Islet precursor cell (in vitro differentiated cells): Measurements from ENCODE around the gene RERE.

Source experiments
- DNase-seq: peaks from one replicate; pipeline ENCODE4 v3.0.0-alpha.2; 2018

Gene RERE

DNA sequence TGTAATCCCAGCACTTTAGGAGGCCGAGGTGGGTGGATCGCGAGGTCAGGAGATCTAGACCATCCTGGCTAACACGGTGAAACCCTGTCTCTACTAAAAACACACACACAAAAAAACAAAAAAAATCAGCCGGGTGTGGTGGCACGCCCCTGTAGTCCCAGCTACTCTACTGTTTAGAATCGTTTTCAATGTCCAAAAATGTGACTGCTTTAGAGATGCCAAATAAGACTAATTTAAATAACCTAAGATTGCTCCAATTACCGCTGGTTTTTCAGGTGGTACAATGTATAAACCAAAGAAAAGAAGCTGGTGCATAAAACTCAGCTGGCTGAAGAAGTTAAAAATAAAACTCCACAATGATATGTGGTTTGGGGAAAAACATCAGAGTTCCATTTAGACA is 132.0 kb downstream of the RERE start:
- DNase-seq, result no peak

DNA sequence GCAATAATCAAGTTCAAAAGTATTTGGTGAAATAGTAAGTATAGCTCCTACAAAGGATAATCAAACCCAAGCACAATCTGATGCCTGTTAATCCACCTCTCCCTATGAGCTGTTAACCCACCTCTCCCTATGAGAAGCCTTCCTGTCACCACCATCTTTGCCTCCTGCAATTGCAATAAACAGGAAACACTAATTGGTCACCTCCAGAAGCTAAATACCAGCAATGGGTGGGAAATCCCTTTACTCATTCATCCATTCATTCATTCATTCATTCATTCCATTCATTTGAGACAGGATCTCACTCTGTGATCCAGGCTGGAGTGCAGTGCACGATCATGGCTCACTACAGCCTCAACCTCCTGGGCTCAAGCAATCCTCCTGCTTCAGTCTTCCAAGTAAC is 132.8 kb downstream of the RERE start:
- DNase-seq, result no peak

DNA sequence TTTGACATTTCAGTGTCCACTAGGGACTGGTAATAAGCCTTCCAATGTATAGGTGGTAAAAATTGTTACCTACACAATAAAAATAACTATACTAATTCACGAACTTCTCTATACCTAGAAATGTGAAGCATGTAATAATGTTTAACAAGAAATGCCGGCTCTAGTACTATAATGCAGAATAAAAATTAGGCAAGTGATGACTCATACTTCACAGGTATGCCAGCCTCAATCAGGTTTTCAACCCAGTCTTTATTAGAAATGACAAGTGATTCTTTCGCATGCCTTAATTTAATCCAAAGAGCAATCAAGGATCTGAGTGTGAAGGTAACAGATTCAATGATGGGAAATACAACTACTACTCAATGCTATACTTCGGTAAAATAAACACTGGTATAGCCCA is 134.9 kb downstream of the RERE start:
- no peak for DNase-seq

DNA sequence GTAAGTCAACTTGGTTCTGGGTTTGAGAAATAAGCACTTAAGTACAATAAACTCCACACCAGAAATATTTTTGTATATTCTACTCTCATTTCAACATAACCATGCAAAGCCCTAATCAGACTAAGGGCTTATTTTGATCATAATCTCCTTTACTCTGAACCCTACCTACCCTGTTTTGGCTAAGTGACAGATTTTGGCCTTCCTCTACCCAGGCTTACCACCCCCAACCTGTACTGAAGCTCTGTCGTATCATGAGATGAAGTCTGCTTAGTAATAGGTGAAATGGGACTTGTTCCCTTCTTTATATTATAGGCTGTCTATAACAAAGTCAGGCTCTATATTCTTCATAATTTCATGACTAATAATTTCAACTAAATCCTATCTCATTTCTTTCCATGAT is 135.5 kb downstream of the RERE start:
- DNase-seq, result no peak

DNA sequence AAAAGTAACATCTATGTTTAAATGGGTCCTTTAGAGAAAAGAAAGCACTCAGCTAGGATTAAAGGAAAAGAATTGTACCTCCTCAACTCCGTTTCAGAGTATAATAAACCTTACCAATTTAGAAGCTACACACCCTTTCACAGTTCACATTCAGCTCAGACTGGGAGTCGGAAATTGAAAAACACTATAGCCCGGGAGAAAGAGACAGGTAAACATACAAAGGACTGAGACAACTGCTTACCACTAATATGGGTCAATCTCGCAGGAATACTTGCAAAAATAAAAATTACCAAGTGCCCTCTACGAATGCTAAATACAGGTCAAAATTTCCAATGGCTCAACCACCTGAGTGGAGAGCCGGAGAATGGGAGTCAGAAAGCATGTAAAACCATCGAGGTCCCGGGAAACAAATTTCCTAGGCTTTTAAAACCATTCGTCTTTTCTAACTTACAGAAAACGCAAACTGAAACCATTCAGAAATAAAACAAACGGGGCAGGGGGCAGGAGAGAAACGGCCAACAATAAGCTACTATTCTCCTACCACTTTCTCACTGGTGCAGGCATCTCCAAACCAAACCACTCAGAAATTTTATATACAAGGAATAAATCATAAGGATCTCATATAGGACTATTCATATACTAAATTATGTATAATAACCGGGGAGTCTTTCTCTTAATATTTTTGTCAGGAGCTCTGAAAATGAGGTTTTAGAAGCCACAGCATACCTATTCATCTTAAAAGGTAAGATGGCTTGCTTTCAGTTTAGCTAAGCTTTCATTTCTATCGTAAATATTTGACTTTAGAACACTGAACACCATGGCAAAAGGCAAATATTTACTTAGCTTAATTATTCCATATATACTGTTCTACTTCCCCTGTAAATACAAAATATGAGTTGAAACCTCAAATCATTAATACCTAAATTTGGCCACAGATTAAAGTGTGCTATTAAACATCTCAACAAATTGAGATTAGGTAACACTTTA is 136.5 kb downstream of the RERE start:
- no peak for DNase-seq

DNA sequence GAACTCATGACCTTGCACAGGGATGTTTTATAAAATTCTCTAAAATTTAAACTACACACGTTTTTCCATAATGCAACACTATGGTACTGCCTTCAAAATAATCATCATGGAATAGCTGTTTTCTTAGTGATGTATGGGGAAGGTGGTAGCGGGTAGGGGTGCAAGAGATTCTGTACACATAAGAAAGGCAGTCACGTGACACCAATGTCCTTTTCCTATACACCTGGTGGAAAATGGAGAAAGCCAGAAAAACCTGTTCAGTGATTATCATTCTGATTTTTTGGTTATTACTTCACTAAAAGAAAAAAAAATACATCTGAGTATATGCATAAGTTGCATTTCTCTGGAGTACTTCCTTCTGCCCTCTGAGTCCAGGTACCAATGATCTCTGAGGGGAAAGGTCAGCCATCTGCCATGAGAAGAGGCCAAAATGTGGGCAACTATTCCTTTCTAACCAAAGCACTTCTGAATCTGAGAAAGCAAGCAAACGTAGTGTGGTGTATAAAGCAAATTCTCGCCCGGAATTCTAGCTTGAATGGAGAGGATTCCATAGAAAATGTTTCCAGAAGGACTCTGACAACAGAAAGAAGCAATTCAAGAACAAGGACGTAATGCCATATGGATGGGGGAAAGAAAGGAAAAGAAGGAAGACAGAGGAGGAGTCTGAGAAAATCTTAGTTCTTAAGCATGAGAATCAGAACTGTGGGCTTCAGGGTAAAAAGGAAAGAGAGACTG is 137.3 kb downstream of the RERE start:
- no peak for DNase-seq

DNA sequence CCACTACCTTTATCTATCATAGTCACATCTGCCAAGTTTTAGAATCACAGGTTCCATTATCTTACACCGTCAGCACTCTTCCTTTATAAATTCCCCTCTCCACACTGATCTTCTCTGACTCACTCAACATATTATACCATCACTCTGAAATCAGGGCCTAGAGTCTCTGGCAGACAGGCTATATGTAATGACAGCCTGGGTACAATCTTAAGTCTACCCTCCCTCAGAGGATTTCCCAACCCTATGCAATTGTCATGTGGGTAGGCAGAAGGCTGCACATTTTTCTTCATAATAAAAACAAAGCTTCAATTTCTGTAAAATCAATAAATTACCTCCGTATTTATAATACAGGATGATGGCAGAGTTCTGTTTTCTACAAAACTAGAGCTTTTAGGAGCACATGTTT is 138.0 kb downstream of the RERE start:
- no peak for DNase-seq

DNA sequence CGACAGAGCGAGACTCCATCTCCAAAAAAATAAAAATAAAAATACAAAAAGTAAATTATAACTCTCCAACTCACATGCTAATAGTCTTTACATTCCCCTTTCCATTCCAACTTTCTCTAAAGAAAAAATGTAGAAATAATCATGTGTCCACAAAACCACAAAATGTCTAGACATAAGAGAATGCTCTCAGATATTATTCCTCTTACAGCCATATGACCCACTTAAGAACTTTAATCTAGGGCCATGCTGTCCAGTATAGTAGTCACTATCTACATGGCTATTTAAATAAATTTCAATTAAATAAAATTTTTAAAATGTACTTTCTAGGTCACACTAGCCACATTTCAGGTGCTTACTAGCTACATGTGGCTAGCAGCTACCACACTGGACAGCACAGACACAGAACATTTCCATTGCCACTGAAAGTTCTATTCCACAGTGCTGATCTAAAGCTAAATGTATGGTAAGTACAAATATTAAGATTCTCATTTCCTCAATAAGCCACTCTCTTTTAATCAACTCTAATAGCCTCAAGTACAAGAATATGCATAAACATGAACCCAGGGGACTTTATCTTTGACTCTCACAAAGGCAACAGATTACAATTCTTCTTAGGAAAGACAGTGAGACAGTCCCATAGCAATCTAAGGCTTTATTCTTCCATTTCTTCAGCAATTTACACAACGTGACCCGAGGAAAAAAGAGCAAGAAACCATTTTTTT is 138.6 kb downstream of the RERE start:
- no peak for DNase-seq

DNA sequence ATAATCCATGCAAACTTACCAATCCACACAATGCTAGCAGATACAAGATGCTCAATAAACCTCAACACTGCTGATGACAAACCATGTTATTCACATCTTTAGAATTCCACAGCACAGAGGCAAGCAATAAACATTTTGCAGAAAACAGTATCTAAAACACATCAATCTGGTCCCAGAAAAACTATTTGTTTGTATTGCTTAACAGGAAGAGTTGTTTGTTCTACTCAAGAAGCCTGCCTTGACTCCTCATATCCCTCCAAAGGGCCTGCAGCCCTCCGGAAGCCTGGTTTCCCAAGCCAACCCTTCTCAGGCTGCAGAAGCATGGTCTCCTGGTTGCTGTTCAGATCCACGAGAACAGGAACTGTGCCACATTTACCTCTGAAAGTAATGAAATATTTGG is 139.7 kb downstream of the RERE start:
- no peak for DNase-seq

DNA sequence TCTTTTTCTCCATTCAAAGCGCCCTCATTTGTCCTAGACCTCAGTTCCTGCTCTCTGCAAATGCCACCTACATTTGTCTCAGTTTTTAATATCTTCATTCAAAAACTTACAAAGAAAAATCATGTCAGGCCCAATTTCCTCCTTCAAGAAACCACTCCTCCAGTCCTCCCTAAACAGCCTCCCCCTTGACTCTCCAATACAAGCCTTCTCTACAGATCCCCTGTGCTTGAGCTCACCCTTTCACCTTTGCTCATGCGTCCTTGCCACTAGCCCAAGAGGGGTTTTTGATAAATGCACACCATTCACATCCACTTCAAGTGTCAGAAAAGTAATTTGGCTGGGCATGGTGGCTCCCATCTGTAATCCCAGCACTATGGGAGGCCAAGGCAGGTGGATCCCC is 140.6 kb downstream of the RERE start:
- no peak for DNase-seq

DNA sequence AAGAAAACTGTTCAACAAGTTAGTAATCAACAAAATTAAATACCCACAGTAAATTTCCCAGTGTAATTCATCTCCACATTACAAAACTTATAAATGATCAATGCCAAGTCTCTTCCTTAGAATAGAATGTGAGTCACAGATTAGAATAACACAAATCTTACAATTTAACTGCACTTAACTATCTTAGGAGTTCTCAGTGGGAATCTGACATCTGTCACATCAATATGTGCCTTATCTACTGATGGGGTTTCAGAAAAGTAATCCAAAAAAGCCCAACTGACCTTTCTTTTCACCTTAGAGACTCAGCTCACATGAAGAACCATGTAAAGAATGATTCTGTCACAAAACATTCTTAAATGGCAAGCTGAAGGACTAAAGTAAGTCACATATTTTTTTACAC is 141.4 kb downstream of the RERE start:
- no peak for DNase-seq

DNA sequence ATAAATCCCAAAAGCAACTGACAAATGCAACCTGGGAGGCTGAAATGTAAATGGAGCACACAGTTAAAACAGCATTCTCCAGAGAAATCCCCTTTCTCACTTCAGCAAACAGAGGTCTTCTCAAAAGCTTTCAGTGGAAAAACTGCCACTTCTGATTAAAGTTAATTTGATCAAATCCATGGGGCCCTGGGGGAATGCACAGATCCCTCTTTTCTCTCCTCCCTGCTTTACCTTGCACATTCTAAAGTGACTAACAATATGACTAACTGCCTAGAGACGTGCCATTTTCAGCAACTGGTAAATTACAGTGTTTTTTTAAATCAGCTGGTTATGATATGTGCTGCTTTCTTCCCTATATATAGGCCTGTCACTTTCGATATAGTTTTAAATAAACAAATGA is 142.5 kb downstream of the RERE start:
- no peak for DNase-seq

DNA sequence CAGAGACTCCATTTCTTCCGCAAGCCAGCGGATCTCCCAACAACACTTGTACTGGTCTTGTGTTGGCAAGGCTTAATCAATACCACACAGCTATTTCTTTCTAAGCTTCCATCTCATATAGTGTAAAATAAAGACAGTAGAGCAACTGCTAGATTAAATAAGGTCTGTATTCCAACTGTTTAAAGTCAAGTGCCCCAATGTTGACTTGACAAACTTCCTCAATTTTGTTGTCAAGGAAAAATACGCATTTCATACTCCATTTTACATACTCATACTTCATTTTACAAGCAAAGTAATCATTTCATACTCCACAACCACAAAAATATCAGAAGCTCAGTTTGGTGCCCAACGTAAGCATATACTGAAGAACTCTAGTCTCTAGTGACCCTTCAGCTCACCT is 143.0 kb downstream of the RERE start:
- no peak for DNase-seq

DNA sequence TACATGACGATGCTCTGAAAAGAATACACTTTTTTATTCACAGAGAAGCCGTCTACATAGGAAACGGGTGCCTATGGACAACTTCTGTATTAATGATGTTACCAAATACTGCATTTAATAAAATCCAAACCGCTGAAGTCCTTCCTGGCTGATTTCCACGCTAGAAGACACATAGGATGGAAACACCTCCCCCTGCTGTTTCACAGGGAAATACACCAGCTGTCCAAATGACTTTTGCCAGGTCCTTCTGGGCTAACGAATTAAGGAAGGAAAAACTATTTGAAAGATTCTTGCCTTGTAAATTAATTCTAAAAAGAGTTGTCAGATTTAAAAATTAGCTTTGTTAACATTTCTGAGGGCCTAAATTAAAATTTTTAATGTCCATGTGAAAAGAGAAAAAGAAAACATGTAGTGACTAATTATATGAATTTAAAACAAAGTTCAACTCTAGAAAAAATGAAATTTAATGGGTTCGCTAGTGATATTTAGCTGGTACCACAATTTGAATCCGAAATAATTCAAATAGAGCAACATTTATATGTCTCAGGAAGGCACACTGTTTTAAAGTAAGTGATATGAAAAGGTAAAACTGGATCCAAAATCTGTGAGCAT is 146.0 kb downstream of the RERE start:
- no peak for DNase-seq

DNA sequence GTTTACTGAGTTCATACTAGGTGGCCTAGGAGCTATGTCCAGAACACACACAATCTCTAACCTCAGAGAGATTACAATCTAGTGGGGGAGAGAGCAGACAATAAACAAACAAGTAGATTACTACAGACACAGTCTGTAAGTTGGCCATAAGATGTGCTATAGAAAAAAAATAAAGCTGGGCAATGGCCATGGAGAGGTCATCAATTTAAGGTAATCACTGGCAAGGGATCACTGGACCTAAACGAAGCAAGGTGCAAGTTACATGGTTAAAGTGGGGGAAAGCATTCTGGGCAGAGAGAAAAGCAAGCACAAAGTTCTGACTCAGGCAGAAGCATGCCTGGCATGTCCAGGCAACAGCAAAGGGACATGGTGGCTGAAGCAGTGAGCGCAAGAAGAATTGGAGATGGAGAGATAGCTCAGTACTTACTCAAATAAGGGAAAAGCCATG is 147.0 kb downstream of the RERE start:
- DNase-seq, result peak; percentile 92

DNA sequence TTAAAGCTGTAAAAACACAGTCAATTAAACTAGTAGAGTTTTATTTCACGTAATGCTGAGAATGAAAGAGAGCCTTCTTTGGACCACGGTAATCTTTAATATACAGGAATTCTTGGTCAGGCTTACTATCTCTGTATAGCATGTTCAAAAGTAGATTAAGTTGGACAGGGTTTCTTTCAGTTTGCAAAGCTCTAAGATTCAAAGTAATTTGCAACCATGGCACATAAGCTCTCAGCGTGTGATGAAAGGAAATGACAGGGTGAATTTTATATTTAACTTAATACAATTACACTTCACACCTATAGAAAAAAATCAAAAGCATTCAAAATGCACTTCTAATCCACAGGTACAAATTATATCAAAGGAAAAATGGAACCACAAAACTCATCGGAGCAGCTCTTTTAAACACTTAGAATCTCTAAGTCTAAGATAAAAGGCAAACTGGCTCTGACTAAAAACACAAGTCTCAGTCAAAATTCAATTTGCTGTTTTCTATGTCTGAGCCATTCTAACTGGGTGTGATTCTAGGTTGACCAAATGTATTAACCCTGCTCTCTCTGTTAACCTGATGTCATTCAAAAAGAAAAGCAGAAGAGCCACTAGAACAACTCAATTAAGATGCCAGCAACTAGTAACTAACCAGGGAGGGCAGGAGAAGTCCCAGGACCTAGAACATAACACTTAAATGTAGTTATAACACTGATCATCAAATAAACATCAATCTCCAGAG is 147.7 kb downstream of the RERE start:
- DNase-seq, result no peak

DNA sequence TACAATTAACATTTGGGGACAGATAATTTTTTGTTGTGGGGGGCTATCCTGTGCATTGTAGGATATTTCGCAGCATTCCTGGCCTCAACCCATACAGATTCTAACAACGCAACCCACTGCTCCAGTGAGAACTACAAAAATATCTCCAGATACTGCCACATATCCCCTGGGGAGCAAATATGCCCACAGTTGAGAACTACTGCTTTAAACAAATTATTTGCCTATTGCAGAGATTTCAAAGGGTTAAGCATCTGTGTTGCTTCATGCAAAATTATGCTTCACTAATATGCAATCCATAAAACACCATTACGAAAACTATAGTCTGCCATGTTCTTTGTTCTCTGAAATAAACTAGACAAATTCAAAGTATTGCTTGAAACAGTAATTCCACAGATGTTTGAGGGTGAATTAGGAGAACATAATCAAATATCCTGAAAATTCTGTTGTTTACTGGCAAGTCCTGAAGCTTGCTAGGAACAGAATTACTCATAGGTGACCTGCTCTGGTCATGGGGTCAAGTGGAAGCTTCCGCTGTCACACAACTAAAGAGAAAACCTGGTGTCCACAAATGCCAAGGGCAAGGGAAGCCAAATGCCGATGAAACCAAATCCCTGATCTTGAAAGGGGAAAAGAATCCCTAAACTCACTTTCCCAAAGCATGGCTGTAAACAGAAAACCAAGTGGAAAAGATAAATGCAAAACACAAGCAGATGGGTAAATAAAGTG is 149.4 kb downstream of the RERE start:
- peak; percentile 62 for DNase-seq

DNA sequence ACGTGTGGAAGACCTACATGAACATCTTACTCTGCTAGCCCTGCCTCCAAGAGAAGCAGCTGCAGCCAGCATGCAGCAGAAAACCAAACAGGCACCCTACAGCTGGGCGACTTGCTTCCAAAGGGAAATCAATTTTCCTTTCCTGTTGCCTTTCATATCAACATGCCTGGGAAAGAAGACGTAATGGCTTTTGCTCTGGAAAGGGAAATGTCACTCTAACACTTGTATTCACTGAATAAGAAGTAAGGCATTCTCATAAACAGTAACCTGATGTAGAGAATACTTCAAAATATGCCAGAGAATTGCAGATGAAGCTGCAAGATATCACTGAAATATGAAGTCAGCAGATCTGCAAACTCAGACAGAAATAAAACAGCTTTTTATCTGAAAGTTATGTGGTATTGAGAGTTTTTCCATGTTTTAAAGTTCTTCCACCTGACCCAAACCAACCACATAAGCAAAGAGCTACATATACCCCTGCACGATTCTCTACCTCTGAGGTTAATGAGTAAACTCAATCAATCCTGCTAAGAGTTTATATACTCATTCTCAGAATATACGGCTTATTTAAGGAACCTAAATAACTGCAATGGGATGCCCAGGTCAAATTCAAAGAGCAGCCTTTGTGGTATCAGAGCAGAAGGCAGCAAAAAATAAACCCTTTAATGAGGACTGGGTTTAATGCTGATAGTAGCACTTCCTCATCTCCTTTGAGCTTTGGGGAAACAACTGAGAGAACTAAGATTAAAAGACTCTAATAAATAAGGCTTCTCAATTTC is 150.9 kb downstream of the RERE start:
- DNase-seq, result no peak

DNA sequence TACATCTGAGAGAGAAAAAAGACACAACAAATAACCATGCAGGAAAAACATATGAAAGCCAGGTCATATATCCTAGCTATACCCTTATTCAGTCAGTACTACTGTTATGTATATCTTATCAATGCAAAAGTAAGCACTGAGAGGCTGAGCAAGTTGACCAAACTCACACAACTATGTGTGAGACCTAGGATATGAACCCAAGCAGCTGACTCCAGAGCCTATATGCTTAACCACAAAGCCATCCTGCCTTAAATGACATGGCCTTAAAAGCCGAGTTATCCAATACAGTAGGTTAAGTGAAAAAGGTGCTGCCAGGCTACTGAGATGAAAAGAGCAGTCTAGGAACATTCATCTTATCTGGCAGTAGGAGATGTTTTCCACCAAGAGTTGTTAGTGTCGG is 151.6 kb downstream of the RERE start:
- no peak for DNase-seq

DNA sequence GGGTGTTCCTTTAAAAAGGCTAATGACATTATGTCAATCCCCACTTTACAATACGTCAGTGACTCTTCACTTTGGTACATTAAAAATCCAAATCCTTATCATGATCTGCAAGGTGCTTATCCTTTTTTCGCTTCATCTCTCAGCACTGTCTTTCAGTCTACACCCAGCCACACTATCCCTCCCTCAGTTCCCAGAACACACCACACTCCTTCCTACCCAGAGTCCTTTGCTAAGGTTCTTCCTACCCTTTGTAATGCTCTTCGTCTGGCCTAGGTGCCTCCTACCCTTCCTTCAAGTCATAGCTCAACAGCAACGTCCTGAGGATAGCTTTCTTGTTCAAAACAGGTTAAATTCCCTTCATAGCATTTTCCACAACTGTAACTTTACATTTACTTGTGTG is 152.6 kb downstream of the RERE start:
- no peak for DNase-seq

DNA sequence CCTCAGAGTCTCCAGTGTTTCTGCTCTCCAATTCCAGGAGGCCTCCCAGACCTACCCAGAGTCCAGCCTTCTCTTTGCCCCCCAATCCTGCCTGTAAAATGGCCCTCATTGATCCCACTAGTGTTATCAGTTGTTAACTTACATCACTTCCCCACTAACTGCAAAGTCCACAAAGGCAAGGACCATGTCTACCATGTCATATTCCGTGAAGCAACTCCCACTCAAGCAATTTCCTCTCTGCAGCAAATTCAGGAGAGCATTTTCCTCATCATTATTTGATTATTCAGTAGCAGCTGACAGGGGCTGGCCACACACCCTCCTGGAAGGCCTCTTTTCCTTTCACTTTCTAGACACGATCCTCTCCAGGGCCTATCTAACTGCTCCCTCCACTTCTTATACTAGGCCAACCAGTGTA is 153.5 kb downstream of the RERE start:
- no peak for DNase-seq
